Mononuclear cell (primary cell): Measurements from ENCODE around the gene FRS2. TPM values are rescaled to one million over a fixed set of nuclear protein-coding genes. Genes with fewer than 3 reads are reported as not detected.
"Not testable (repeated sequence)": the region's sequence is repeated elsewhere in the genome, so short reads cannot be mapped to it uniquely, and the experiment has no call there.

Experiments
- H3K27me3 ChIP-seq: 2 replicates; pipeline ENCODE4 v1.6.0; 2011; ENCODE audit warnings: low read length, control low read depth; ENCODE audit not compliant: insufficient read depth
- H3K4me1 ChIP-seq: 2 replicates; pipeline ENCODE4 v1.5.1; 2011; ENCODE audit warnings: mild to moderate bottlenecking, low read length, control low read depth; ENCODE audit not compliant: insufficient read depth
- H3K4me3 ChIP-seq: 2 replicates; pipeline ENCODE4 v1.5.1; 2011; ENCODE audit warnings: mild to moderate bottlenecking, low read length, moderate library complexity
- H3K9me3 ChIP-seq: 2 replicates; pipeline ENCODE4 v1.5.1; 2011; ENCODE audit warnings: low read depth, mild to moderate bottlenecking, control low read depth, low read length
- total RNA-seq: library from RNA; depleted of rRNA; stranded (reverse); fragments of >200 nt; gene quantifications from one replicate; pipeline ENCODE4 v1.2.3, GENCODE V29; 2012

FRS2 gene
- total RNA-seq, 1 donor, result 82.3 TPM

DNA sequence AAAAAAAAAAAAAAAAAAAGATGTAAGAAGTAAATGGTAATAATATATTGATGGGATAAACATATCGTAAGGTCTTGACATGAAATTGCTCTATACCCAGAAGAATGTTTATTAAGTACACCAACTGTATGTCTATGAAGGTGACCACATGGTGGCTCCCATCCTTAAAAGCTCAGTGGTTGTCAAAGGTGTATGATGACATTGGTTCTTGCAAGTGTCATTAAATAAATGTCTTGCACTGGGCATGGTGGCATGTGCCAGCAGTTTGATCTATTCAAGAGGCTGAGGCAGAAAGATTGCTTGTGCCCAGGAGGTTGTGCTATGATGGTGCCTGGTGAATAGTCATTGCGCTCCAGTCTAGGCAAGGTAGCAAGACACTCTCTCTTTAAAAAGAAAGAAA lies 125.5 kb downstream of the FRS2 start:
- H3K4me1 ChIP-seq, result no peaks in the 10 kb centered on the region
- no peaks in the 10 kb centered on the region for H3K9me3 ChIP-seq
- no peaks in the 10 kb centered on the region for H3K27me3 ChIP-seq
- no peak overlapping the region for H3K4me3 ChIP-seq

DNA sequence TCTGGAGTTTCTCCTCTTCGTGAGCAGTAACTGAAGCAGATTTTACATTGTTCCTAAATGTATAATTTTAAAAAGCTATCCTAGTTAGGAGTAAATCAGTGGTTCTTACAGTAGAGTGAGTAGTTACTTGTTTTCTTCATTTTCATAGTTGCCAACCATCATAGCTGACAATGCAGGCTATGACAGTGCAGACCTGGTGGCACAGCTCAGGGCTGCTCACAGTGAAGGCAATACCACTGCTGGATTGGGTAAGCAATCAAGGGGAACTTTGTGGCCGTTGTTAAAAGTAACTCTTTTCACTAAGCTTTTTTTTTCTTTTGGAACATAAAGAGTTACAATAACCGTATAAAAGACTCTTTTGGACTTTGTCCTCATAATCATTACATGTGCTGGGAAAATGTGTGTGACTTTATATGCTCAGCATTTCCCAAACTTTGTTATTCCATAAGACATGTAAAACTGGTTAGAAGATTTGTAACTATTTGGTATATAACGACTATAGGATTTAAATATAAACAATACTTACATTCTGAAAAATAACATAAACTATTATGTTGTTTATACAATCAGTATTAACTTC lies 128.1 kb downstream of the FRS2 start:
- no peaks in the 10 kb centered on the region for H3K4me1 ChIP-seq

DNA sequence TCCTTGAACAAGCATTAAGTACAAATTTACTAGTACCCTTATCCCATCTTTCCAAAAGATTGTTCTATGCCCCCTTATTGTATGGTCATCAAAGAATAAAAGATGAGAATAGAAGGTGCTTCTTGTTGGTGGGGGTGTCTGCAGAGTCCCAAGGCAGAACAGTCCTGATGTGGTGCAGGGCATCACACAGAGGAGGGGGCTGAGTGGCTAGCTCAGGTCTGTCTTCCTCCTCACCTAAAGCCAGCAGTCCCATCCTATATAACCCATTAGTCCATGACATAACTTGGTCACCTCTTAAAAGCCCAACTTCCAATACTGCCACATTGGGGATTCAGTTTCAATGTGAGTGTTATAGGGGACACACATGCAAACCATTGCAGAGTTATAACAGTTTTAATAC lies 130.6 kb downstream of the FRS2 start:
- H3K4me3 ChIP-seq, result no peak overlapping the region
- H3K4me1 ChIP-seq, result no peaks in the 10 kb centered on the region
- no peaks in the 10 kb centered on the region for H3K27me3 ChIP-seq
- no peaks in the 10 kb centered on the region for H3K9me3 ChIP-seq

More for the DNA sequence above, 128.1 kb downstream of the FRS2 start:
- Histone ChIP-seq H3K4me3 (no peak overlapping the region), H3K27me3 (no peaks in the 10 kb centered on the region), H3K9me3 (no peaks in the 10 kb centered on the region)

DNA sequence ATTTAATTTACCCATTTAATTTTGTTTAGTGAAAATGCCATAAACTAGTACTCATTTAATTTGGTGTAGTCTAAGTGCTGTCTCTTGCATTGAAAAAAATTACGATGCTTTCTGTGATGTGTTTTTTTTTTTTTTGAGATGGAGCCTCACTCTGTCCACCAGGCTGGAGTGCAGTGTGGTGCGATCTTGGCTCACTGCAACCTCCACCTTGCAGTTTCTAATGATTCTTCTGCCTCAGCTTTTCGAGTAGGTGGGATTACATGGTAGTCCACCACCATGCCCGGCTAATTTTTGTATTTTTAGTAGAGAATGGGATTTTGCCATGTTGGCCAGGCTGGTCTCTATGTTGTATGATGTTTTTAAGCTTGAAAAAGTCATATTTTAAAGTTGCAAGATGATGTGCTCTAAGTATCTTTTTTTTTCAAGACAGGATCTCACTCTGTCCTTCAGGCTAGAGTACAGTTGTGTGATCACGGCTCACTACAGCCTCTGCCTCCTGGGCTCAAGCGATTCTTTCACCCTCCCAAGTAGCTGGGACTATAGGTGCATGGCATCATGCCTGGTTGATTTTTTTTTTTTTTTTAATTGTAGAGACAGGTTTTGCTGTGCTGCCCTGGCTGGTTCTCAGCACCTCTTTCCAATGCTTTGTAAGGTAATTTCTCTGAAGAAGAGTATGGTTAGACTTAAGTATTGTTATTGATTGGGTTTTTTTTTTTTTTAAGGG lies 131.9 kb downstream of the FRS2 start:
- no peak overlapping the region for H3K4me3 ChIP-seq
- H3K4me1 ChIP-seq, result no peaks in the 10 kb centered on the region
- no peaks in the 10 kb centered on the region for H3K9me3 ChIP-seq
- H3K27me3 ChIP-seq, result no peaks in the 10 kb centered on the region

DNA sequence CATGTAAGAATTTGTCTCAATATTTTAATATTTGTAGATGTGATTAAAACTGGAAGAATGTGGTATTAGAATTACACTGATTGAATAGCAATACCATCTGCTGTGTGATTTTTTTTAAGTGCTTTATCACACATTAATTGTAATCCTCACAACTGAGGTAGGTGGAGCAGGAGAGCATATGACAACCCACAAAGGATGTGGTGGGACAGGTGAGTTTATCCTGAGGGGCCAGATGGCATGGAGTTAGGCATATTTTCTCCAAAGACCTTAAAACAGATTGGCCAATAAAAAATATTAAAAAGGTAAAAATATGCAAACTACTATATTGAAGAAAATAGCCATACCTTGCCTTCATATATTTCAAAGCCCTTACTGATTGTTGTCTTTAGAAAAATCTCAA lies 132.8 kb downstream of the FRS2 start:
- Histone ChIP-seq H3K27me3 (no peaks in the 10 kb centered on the region), H3K9me3 (no peaks in the 10 kb centered on the region), H3K4me1 (no peaks in the 10 kb centered on the region), H3K4me3 (no peak overlapping the region)

DNA sequence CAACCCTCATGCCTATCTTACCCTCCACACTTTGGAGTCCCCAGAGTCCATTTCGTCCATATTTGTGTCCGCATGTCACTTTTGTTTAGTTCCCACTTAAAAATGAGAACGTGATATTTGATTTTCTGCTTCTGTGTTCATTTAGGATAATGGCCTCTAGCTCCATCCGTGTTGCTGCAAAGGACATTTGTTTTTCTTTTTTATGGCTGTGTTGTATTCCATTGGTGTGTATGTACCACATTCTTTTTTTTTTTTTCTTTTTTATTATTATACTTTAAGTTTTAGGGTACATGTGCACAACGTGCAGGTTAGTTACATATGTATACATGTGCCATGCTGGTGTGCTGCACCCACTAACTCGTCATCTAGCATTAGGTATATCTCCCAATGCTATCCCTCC lies 133.4 kb downstream of the FRS2 start:
- not testable (repeated sequence) for H3K4me3 ChIP-seq, H3K27me3 ChIP-seq, H3K9me3 ChIP-seq, H3K4me1 ChIP-seq

DNA sequence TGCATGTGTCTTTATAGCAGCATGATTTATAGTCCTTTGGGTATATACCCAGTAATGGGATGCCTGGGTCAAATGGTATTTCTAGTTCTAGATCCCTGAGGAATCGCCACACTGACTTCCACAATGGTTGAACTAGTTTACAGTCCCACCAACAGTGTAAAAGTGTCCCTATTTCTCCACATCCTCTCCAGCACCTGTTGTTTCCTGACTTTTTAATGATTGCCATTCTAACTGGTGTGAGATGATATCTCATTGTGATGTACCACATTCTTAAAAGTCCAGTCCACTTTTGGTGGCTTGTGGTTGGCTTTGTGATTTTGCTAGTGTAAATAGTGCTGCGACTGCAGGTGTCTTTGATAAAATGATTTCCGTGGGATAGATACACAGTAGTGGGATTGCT lies 134.1 kb downstream of the FRS2 start:
- not testable (repeated sequence) for H3K4me1 ChIP-seq, H3K27me3 ChIP-seq, H3K4me3 ChIP-seq, H3K9me3 ChIP-seq

DNA sequence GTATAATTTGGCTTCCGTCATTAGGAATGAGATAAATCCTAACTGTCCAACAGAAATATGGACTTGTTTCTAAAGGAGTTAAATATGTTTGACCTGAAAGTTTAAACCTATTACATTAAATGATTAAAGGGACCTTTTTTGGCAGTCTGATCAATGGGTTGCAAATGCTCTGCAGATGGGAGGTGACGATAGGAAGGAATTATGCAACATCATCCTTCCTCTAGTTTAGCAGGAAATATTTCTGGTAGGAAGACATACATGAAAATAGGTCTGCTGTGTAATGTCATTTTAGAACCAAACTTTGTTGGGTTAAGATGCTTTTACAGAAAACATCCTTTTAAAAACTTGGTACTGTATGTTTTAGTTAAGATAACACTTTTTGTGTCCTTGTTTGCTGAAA lies 137.9 kb downstream of the FRS2 start:
- no peaks in the 10 kb centered on the region for H3K4me1 ChIP-seq
- no peaks in the 10 kb centered on the region for H3K27me3 ChIP-seq
- H3K9me3 ChIP-seq, result no peaks in the 10 kb centered on the region
- no peak overlapping the region for H3K4me3 ChIP-seq

DNA sequence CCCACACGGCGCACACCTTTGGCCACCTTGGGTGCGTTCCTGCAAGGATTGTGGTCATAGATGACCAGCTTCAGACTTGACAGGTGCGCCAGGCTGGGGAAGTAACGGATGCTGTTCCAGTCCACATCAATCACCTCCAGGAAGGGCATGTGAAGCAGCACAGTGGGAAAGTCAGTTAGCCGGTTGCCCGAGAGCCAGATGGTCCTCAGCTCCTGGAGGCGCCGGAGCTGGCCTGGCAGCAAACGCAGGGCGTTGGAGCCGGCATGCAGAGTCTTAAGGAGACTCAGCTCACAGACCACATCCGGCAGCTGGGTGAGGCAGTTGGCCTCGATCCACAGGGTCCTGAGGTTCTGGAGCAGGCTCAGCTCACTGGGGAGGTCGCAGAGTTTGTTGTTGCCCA lies 139.9 kb downstream of the FRS2 start:
- no peaks in the 10 kb centered on the region for H3K9me3 ChIP-seq
- no peaks in the 10 kb centered on the region for H3K27me3 ChIP-seq
- no peaks in the 10 kb centered on the region for H3K4me1 ChIP-seq
- H3K4me3 ChIP-seq, result no peak overlapping the region

DNA sequence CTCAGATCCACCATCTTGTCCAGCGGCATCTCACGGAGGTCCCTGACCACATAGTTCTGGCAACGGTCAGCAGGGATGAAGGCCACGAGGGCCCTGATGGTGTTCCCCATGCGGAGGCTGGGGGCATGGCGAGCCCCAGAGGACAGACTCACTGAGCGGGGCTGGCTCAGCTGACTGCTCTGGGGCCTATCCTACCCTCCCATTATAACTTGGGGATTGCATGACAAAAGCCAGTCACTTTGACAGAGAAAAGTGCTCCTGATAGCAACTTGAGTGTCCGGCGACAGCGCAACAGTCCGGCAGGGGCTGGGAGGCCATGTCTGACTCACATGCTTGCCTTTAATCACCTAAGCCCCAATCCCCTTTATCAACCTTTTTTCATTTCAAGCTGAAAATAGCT lies 140.5 kb downstream of the FRS2 start, which contains the start of gene LRRC10:
Gene LRRC10, minus strand, starts transcription at position 179 of the 400 bp plus-strand sequence. Its CDS starts 69 bp downstream, at position 110.
- H3K4me1 ChIP-seq, result no peaks in the 10 kb centered on the region
- H3K27me3 ChIP-seq, result no peaks in the 10 kb centered on the region
- H3K4me3 ChIP-seq, result no peak within 1 kb of the TSS
- H3K9me3 ChIP-seq, result no peaks in the 10 kb centered on the region

DNA sequence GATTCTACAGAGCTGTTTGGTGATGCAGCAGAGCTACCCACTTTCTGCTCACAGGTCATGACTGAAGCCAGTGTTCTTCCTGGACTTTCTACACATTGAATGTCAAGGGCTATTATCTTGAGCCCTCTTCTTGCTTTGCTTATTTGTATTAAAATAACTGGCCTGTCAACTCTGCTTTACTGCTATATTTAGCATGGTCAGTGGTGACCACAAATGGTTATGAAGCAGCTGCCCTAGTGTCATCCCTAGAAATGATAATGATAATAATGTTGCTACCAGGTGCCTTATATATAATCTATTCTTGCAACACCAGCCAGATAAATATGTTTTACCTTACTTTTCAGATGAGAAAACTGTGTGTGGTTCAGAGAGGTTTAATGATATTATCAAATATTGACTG lies 143.2 kb downstream of the FRS2 start:
- Histone ChIP-seq H3K9me3 (no peaks in the 10 kb centered on the region), H3K4me1 (no peaks in the 10 kb centered on the region), H3K27me3 (no peaks in the 10 kb centered on the region), H3K4me3 (no peak overlapping the region)

DNA sequence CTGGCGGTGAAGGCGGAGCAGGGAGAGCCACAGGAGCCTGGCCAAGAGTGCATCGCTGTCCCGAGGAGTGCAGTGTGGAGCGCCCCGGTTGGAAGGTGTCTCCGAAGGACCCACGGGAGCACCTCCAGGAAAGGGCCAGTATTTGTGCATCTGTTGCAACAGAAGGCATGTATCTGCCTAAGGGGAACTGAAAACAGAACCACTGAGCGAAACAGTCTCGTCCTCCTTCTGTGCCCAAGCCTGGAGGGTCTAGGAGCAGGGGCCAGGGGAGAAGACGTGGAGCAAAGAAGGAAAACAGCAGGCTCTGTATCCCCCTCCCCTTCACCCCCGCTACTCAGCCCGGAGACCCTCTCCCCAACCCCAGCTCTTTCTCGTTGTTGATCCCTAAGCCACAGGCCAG lies 145.8 kb downstream of the FRS2 start:
- no peaks in the 10 kb centered on the region for H3K9me3 ChIP-seq
- no peaks in the 10 kb centered on the region for H3K4me1 ChIP-seq
- no peaks in the 10 kb centered on the region for H3K27me3 ChIP-seq
- H3K4me3 ChIP-seq, result no peak overlapping the region

DNA sequence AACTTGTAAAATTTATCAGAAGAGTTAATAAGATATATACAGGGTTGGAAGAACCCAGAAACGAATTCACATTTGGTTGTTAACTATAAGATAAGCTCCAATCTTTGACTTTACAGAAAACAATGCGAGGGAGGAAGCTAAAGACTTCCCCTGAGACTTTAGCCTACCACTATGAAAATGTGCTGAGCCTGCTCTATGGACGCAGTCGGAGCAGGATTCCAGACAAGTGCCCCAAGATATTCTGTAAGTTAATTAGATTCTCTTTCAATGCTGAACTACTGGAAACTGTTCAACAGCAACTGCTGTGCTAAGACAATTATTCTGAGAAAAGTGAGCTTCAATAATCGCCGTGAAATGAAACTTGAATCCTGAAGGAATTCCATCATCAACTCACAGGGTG lies 148.9 kb downstream of the FRS2 start:
- H3K4me1 ChIP-seq, result no peaks in the 10 kb centered on the region
- no peaks in the 10 kb centered on the region for H3K9me3 ChIP-seq
- no peak overlapping the region for H3K4me3 ChIP-seq
- H3K27me3 ChIP-seq, result no peaks in the 10 kb centered on the region

DNA sequence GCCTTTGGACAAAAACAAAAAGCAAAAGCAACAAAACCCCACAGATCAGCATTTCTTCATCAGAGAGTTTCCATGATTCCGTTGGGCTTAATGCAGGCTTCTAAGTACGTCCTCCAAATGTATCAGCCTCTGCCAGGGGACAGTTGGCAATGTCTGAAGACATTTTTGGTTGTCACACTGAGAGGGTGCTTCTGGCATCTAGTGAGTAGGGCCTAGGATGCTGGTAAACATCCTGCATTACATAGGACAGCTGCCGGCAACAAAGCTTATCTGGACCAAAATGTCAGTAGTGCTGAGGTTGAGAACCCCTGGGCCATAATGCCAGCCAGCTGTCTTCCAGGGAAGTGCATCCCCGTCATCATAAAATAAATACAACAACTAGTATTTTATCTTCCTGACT lies 149.9 kb downstream of the FRS2 start:
- no peaks in the 10 kb centered on the region for H3K27me3 ChIP-seq
- no peaks in the 10 kb centered on the region for H3K9me3 ChIP-seq
- no peak overlapping the region for H3K4me3 ChIP-seq
- H3K4me1 ChIP-seq, result no peaks in the 10 kb centered on the region

DNA sequence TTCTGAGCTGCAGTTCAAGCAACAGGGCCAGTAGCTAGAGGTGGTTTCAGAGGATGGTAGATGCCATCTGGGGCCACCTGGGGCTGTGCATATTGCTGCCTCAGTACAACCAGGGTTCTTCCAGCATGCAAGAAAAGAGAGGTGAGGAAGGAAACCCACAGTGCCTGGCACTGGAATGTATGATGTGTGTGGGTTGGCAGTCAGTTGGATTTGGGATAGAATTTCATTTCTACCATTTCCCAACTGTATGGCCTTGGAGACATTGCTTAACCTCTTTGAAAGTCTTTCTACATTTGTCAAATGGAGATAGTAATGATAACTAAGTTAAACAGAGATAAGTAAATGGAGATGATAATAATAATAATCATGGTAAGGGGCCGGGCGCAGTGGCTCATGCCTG lies 150.7 kb downstream of the FRS2 start:
- H3K4me3 ChIP-seq, result no peak overlapping the region
- H3K27me3 ChIP-seq, result no peaks in the 10 kb centered on the region
- H3K4me1 ChIP-seq, result no peaks in the 10 kb centered on the region
- H3K9me3 ChIP-seq, result no peaks in the 10 kb centered on the region

DNA sequence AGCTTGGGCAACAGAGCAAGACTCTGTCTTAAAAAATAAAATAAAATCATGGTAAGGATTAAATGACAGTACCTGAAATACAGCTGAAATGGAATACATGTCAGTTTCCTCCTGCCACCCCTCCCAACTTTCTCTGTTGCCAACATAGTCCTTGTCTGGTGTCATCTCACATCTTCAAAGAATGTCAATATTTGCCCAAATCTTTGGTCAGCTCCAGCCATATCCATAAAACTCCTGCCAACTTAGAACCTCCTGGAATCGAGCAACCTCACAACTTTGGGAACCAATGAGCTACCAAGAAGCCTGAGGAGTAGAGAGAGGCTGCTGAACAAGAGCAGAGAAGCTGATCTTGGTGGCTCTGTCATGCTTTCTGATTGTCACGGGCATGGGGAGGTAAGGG lies 151.4 kb downstream of the FRS2 start:
- no peak overlapping the region for H3K4me3 ChIP-seq
- no peaks in the 10 kb centered on the region for H3K27me3 ChIP-seq
- H3K4me1 ChIP-seq, result no peaks in the 10 kb centered on the region
- no peaks in the 10 kb centered on the region for H3K9me3 ChIP-seq
